SK-N-SH (cell line): ENCODE data around the gene CAPN9. TPM values are rescaled to one million over a fixed set of nuclear protein-coding genes. Genes with fewer than 3 reads are reported as not detected.

ENCODE experiments used
- CTCF ChIA-PET: fragments of 300-600, 350-600 bp; formaldehyde crosslinking; extraction: SDS; loops from one replicate; lab custom pipeline; 2021; lab: Yijun Ruan, JAX
- POLR2A ChIA-PET: fragments of 350-600 bp; sonication (Branson Sonifier 250); formaldehyde crosslinking; extraction: SDS; loops from one replicate; lab custom pipeline; 2020; ENCODE audit warnings: antibody characterized with exemption, inconsistent platforms; lab: Yijun Ruan, JAX
- DNase-seq: peaks from one replicate; pipeline ENCODE4 v3.0.0; 2012
- H2AFZ ChIP-seq: fragments of 200-600 bp; sonication (generic); 2 replicates; pipeline ENCODE4 v1.8.1; 2016; ENCODE audit warnings: antibody characterized with exemption, mild to moderate bottlenecking, low read depth
- H3F3A ChIP-seq: fragments of 200-600 bp; sonication (generic); replicated peaks from 2 replicates; pipeline ENCODE3; 2016; ENCODE audit warnings: antibody characterized with exemption, mild to moderate bottlenecking; ENCODE audit not compliant: insufficient read depth
- H3K27ac ChIP-seq, 2 experiments: fragments of 200-500 bp in 1 of 2; fragments of 200-600 bp in 1 of 2; sonication (Bioruptor generic) in 1 of 2; sonication (generic), shearing (Covaris generic) in 1 of 2; 2 replicates each; pipeline versions ENCODE4 v1.5.1 to v1.6.1; 2014 to 2016; ENCODE audit warnings: low read depth in 2 of 2, inconsistent platforms in 1 of 2, low read length in 1 of 2, mild to moderate bottlenecking in 1 of 2, mixed read lengths in 1 of 2
- H3K27me3 ChIP-seq: fragments of 200-600 bp; sonication (generic), shearing (Covaris generic); 2 replicates; pipeline ENCODE4 v1.6.1; 2016; ENCODE audit warnings: mixed run types; ENCODE audit not compliant: insufficient read depth
- H3K36me3 ChIP-seq, 2 experiments: fragments of 200-500 bp in 1 of 2; fragments of 200-600 bp in 1 of 2; sonication (Bioruptor generic) in 1 of 2; sonication (generic) in 1 of 2; replicated peaks in 1 of 2; 2 replicates each; pipeline versions ENCODE3 to v1.5.1; 2014 to 2016; ENCODE audit warnings: low read length in 1 of 2, mild to moderate bottlenecking in 1 of 2; ENCODE audit not compliant: insufficient read depth in 2 of 2, control insufficient read depth in 1 of 2
- H3K4me1 ChIP-seq, 2 experiments: fragments of 200-500 bp in 1 of 2; fragments of 200-600 bp in 1 of 2; sonication (Bioruptor generic) in 1 of 2; sonication (generic), shearing (Covaris generic) in 1 of 2; 2 replicates each; pipeline versions ENCODE4 v1.5.1 to v1.6.1; 2014 to 2016; ENCODE audit warnings: low read depth in 1 of 2, low read length in 1 of 2, mixed run types in 1 of 2; ENCODE audit not compliant: insufficient read depth in 2 of 2, control insufficient read depth in 1 of 2
- H3K4me2 ChIP-seq: fragments of 200-600 bp; sonication (generic), shearing (Covaris generic); 2 replicates; pipeline ENCODE4 v1.6.1; 2017; ENCODE audit warnings: mixed run types
- H3K4me3 ChIP-seq, 2 experiments: fragments of 200-500 bp in 1 of 2; fragments of 200-600 bp in 1 of 2; sonication (Bioruptor generic) in 1 of 2; sonication (generic), shearing (Covaris generic) in 1 of 2; 2 replicates each; pipeline versions ENCODE4 v1.5.1 to v1.8.1; 2014 to 2016; ENCODE audit warnings: low read depth in 2 of 2, inconsistent platforms in 1 of 2, low read length in 1 of 2, mild to moderate bottlenecking in 1 of 2, mixed read lengths in 1 of 2, moderate library complexity in 1 of 2
- H3K79me2 ChIP-seq: fragments of 200-600 bp; sonication (generic); 2 replicates; pipeline ENCODE4 v1.8.1; 2017; ENCODE audit warnings: mild to moderate bottlenecking; ENCODE audit not compliant: insufficient read depth
- H3K9ac ChIP-seq: fragments of 200-600 bp; sonication (generic); 2 replicates; pipeline ENCODE4 v1.6.1; 2017; ENCODE audit warnings: mixed run types
- H3K9me2 ChIP-seq: fragments of 200-600 bp; sonication (generic); 2 replicates; pipeline ENCODE4 v1.6.1; 2017; ENCODE audit warnings: mixed run types
- H3K9me3 ChIP-seq: fragments of 200-600 bp; sonication (generic); 2 replicates; pipeline ENCODE4 v1.6.1; 2017; ENCODE audit warnings: mixed run types, mild to moderate bottlenecking, moderate library complexity
- H4K20me1 ChIP-seq: fragments of 200-600 bp; sonication (generic); 2 replicates; pipeline ENCODE4 v1.6.1; 2017; ENCODE audit warnings: mild to moderate bottlenecking, mixed run types; ENCODE audit not compliant: insufficient read depth
- CHD2 ChIP-seq: fragments of 150-350 bp; IDR thresholded peaks from 2 replicates; pipeline ENCODE4 v1.6.1; 2018; ENCODE audit warnings: low read length; ENCODE audit not compliant: partially characterized antibody
- ELF1 ChIP-seq: IDR thresholded peaks from 2 replicates; pipeline ENCODE4 v1.4.0; 2012
- EP300 ChIP-seq, 2 experiments: IDR thresholded peaks; 2 replicates each; pipeline versions ENCODE4 v1.4.0 to v1.6.1; 2012; ENCODE audit warnings: borderline replicate concordance in 1 of 2, low read depth in 1 of 2, low read length in 1 of 2
- EZH2phosphoT487 ChIP-seq: fragments of 200-600 bp; sonication (generic); IDR thresholded peaks from 2 replicates; pipeline ENCODE4 v1.6.1; 2017; ENCODE audit warnings: low read depth, mixed run types, mild to moderate bottlenecking, antibody characterized with exemption, moderate library complexity, borderline replicate concordance
- FOXM1 ChIP-seq: IDR thresholded peaks from 2 replicates; pipeline ENCODE4 v1.4.0; 2012; ENCODE audit warnings: low read depth, mild to moderate bottlenecking
- GABPA ChIP-seq: IDR thresholded peaks from 2 replicates; pipeline ENCODE4 v1.4.0; 2012; ENCODE audit warnings: low read depth, mild to moderate bottlenecking
- GATA2 ChIP-seq: sonication (generic); formaldehyde crosslinking; IDR thresholded peaks from 2 replicates; pipeline ENCODE4 v1.5.0; 2020; ENCODE audit warnings: mild to moderate bottlenecking, missing genetic modification reagents
- JUND ChIP-seq: IDR thresholded peaks from 2 replicates; pipeline ENCODE4 v1.4.0; 2012
- MEF2A ChIP-seq: IDR thresholded peaks from 2 replicates; pipeline ENCODE4 v1.4.0; 2012; ENCODE audit warnings: low read depth, borderline replicate concordance
- MXI1 ChIP-seq: IDR thresholded peaks from 2 replicates; pipeline ENCODE4 v1.6.1; 2012; ENCODE audit warnings: mild to moderate bottlenecking, low read depth, low read length, improper control_type of control experiment
- NFIC ChIP-seq: IDR thresholded peaks from 2 replicates; pipeline ENCODE4 v1.4.0; 2012; ENCODE audit warnings: borderline replicate concordance
- RCOR1 ChIP-seq: fragments of 150-350 bp; IDR thresholded peaks from 2 replicates; pipeline ENCODE4 v1.6.1; 2017; ENCODE audit warnings: antibody characterized with exemption, low read length
- RFX5 ChIP-seq: IDR thresholded peaks from 2 replicates; pipeline ENCODE4 v1.6.1; 2012; ENCODE audit warnings: mild to moderate bottlenecking, improper control_type of control experiment, low read length
- RXRA ChIP-seq: IDR thresholded peaks from 2 replicates; pipeline ENCODE4 v1.4.0; 2012; ENCODE audit warnings: low read depth, mild to moderate bottlenecking, borderline replicate concordance
- SIN3A ChIP-seq: IDR thresholded peaks from 2 replicates; pipeline ENCODE4 v1.6.1; 2012; ENCODE audit warnings: low read depth, mild to moderate bottlenecking, low read length, moderate library complexity, borderline replicate concordance
- TCF12 ChIP-seq: IDR thresholded peaks from 2 replicates; pipeline ENCODE4 v1.4.0; 2012
- YY1 ChIP-seq: IDR thresholded peaks from 2 replicates; pipeline ENCODE4 v1.4.0; 2012; ENCODE audit warnings: low read depth, mild to moderate bottlenecking
- WGBS: methylation state at CpG from one replicate; pipeline ENCODE4 v1.1.6; 2017; ENCODE audit warnings: low lambda C conversion rate; 5-methylcytosine and 5-hydroxymethylcytosine counted together
- polyA plus RNA-seq, 3 experiments: library from polyadenylated mRNA; depleted of rRNA; stranded (reverse); fragments of >200 nt; gene quantifications; 2 replicates each; pipeline ENCODE4 v1.2.3, GENCODE V29; 2012
- TF ChIP-seq, protein P1 (sequence below): IDR thresholded peaks from 2 replicates; pipeline ENCODE4 v1.4.0; 2012; ENCODE audit warnings: low read depth
- TF ChIP-seq, protein P2 (sequence below): IDR thresholded peaks from 2 replicates; pipeline ENCODE4 v1.4.0; 2012; ENCODE audit warnings: low read depth, borderline replicate concordance
- TF ChIP-seq, protein P3 (sequence below): IDR thresholded peaks from 2 replicates; pipeline ENCODE4 v1.4.0; 2012; ENCODE audit warnings: low read depth, borderline replicate concordance
- TF ChIP-seq, protein P4 (sequence below): fragments of 150-350 bp; IDR thresholded peaks from 2 replicates; pipeline ENCODE4 v1.6.1; 2017; ENCODE audit warnings: antibody characterized with exemption, low read length, low read depth, borderline replicate concordance
- TF ChIP-seq, protein P5 (sequence below): IDR thresholded peaks from 2 replicates; pipeline ENCODE4 v1.6.1; 2012; ENCODE audit warnings: mild to moderate bottlenecking, low read depth, low read length, moderate library complexity

Gene CAPN9
- polyA plus RNA-seq, 1 of the 3 experiments (the other 2 are of a cell fraction): not detected

DNA sequence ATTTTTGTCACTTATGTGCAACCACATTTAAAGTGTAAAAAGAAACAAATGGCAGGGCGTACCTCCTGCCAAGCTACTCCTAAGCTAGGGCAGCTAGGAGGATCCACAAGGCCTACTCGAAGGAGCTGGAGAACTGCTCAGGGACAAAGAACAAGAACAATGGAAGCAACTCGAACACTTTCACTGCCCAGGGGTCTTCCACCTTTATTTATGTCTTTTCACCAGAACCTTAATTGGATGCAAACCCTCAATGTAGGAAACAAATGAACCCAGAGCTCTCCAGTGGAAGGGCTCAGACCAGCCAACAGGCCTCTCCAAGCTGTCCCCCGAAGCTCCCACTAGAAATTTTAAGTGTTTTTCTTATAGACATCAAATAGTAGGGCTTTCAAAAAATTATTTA is 81.2 kb downstream of the CAPN9 start:
- no peaks in the 10 kb centered on the region for H3K36me3 ChIP-seq
- H3K4me1 ChIP-seq: peaks cover 11 to 30% of the 10 kb centered on the region in 2 experiments; a peak in 3 of 4 replicates
- 75% methylated on average over 4 of the region's 4 CpGs for WGBS
- no peak overlapping the region for H3K4me3 ChIP-seq
- H3K27ac ChIP-seq: no peak overlapping the region
- no peak overlapping the region for H2AFZ ChIP-seq
- no peaks in the 10 kb centered on the region for H3K9me2 ChIP-seq
- POLR2A ChIA-PET: no interaction called here
- H3K9me3 ChIP-seq: no peaks in the 10 kb centered on the region
- H3K4me2 ChIP-seq: no peak overlapping the region
- H3K79me2 ChIP-seq: no peaks in the 10 kb centered on the region
- no peaks in the 10 kb centered on the region for H4K20me1 ChIP-seq
- H3F3A ChIP-seq: peaks cover 15% of the 10 kb centered on the region
- no peaks in the 10 kb centered on the region for H3K27me3 ChIP-seq
- DNase-seq: no peak
- no peak for TF ChIP-seq RCOR1
- no peak for TF ChIP-seq NFIC
- TF ChIP-seq, protein P1, sequence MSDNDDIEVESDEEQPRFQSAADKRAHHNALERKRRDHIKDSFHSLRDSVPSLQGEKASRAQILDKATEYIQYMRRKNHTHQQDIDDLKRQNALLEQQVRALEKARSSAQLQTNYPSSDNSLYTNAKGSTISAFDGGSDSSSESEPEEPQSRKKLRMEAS: no peak
- no peak for TF ChIP-seq EZH2phosphoT487
- TF ChIP-seq JUND: no peak
- TF ChIP-seq MXI1: no peak
- TF ChIP-seq, protein P2, sequence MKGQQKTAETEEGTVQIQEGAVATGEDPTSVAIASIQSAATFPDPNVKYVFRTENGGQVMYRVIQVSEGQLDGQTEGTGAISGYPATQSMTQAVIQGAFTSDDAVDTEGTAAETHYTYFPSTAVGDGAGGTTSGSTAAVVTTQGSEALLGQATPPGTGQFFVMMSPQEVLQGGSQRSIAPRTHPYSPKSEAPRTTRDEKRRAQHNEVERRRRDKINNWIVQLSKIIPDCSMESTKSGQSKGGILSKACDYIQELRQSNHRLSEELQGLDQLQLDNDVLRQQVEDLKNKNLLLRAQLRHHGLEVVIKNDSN: no peak
- TF ChIP-seq EP300 (IDR thresholded peaks at IDR 0.05; ENCODE audit: borderline replicate concordance in 1 of 2, low read depth in 1 of 2, low read length in 1 of 2): no peak
- TF ChIP-seq, protein P3, sequence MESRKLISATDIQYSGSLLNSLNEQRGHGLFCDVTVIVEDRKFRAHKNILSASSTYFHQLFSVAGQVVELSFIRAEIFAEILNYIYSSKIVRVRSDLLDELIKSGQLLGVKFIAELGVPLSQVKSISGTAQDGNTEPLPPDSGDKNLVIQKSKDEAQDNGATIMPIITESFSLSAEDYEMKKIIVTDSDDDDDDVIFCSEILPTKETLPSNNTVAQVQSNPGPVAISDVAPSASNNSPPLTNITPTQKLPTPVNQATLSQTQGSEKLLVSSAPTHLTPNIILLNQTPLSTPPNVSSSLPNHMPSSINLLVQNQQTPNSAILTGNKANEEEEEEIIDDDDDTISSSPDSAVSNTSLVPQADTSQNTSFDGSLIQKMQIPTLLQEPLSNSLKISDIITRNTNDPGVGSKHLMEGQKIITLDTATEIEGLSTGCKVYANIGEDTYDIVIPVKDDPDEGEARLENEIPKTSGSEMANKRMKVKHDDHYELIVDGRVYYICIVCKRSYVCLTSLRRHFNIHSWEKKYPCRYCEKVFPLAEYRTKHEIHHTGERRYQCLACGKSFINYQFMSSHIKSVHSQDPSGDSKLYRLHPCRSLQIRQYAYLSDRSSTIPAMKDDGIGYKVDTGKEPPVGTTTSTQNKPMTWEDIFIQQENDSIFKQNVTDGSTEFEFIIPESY: no peak
- TF ChIP-seq TCF12: no peak
- no peak for TF ChIP-seq CHD2
- TF ChIP-seq ELF1: no peak
- CTCF ChIA-PET: interaction anchor here (0.9 to 1.1 kb wide), 4 partner anchors 9 to 379 kb away, joined by 3 read pairs; no protein-coding TSS in a partner anchor
- H3K9ac ChIP-seq: no peak overlapping the region

DNA sequence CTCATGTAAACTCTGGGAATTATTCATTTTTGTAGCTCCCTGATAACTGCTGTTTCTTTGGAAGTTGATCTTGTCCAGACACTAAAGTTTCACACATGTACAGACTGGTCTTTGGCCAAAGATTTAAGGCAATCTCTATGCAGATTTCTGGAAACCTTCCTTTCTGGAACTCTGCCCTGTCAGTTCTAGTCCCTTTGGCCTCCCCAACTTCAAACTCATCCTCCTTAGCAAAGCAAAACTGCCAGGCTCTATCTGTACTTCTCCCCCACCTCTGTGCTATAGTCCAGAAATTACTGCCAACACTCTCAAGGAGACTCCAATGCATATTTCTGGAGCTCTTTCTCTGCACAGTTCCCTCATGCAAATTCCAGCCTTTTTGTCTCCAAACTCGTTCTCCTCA is 84.6 kb downstream of the CAPN9 start:
- WGBS: 81% methylated on average over 1 of the region's 1 CpG
- Histone ChIP-seq H3K9ac (no peak overlapping the region), H3K4me3 (no peak overlapping the region), H3K4me2 (no peak overlapping the region), H4K20me1 (no peaks in the 10 kb centered on the region), H3K9me3 (no peaks in the 10 kb centered on the region), H3K4me1 (no peaks in the 10 kb centered on the region; a peak in 1 of 4 replicates), H3K27me3 (no peaks in the 10 kb centered on the region), H3K79me2 (no peaks in the 10 kb centered on the region), H3F3A (no peaks in the 10 kb centered on the region), H3K36me3 (no peaks in the 10 kb centered on the region), H3K27ac (no peak overlapping the region), H3K9me2 (no peaks in the 10 kb centered on the region), H2AFZ (no peak overlapping the region)
- CTCF ChIA-PET: no interaction called here
- no peak for DNase-seq
- POLR2A ChIA-PET: no interaction called here
- TF ChIP-seq GATA2 (CRISPR knock-in tag) (no peak), RFX5 (no peak), SIN3A (no peak), GABPA (no peak), CHD2 (no peak), MEF2A (no peak), YY1 (no peak), ELF1 (no peak), EP300 (IDR thresholded peaks at IDR 0.05; ENCODE audit: borderline replicate concordance in 1 of 2, low read depth in 1 of 2, low read length in 1 of 2) (no peak), FOXM1 (no peak), RXRA (no peak)
- TF ChIP-seq, protein P4, sequence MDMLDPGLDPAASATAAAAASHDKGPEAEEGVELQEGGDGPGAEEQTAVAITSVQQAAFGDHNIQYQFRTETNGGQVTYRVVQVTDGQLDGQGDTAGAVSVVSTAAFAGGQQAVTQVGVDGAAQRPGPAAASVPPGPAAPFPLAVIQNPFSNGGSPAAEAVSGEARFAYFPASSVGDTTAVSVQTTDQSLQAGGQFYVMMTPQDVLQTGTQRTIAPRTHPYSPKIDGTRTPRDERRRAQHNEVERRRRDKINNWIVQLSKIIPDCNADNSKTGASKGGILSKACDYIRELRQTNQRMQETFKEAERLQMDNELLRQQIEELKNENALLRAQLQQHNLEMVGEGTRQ: no peak
- TF ChIP-seq, protein P5, sequence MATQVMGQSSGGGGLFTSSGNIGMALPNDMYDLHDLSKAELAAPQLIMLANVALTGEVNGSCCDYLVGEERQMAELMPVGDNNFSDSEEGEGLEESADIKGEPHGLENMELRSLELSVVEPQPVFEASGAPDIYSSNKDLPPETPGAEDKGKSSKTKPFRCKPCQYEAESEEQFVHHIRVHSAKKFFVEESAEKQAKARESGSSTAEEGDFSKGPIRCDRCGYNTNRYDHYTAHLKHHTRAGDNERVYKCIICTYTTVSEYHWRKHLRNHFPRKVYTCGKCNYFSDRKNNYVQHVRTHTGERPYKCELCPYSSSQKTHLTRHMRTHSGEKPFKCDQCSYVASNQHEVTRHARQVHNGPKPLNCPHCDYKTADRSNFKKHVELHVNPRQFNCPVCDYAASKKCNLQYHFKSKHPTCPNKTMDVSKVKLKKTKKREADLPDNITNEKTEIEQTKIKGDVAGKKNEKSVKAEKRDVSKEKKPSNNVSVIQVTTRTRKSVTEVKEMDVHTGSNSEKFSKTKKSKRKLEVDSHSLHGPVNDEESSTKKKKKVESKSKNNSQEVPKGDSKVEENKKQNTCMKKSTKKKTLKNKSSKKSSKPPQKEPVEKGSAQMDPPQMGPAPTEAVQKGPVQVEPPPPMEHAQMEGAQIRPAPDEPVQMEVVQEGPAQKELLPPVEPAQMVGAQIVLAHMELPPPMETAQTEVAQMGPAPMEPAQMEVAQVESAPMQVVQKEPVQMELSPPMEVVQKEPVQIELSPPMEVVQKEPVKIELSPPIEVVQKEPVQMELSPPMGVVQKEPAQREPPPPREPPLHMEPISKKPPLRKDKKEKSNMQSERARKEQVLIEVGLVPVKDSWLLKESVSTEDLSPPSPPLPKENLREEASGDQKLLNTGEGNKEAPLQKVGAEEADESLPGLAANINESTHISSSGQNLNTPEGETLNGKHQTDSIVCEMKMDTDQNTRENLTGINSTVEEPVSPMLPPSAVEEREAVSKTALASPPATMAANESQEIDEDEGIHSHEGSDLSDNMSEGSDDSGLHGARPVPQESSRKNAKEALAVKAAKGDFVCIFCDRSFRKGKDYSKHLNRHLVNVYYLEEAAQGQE: no peak
